Central memory CD8-positive, alpha-beta T cell (primary cell): ENCODE data around the gene OXLD1.
A peak's percentile ranks its signal among the peaks of the same experiment; 100 is the strongest.
"Not testable (repeated sequence)": the region's sequence is repeated elsewhere in the genome, so short reads cannot be mapped to it uniquely, and the experiment has no call there.

Experiments
- ATAC-seq: fragments of 150-1000 bp; cut with Tn5 transposase; replicated peaks from 2 replicates; pipeline ENCODE4 v1.10.0; 2022; ENCODE audit warnings: mild to moderate bottlenecking, moderate FRiP score, moderate number of reproducible peaks; ENCODE audit not compliant: poor library complexity, severe bottlenecking; ENCODE audit errors: extremely low read depth
- DNase-seq, 2 donors: peaks; one replicate each; pipeline ENCODE4 v3.0.0; 2021; ENCODE audit warnings: low spot score in 2 of 2
- H3K27ac Mint-ChIP-seq: one replicate; pipeline ENCODE4 v1.8.0; 2022; ENCODE audit warnings: low read depth, mild to moderate bottlenecking, moderate library complexity, mixed read lengths
- H3K27me3 Mint-ChIP-seq: one replicate; pipeline ENCODE4 v1.8.0; 2022; ENCODE audit warnings: mixed read lengths
- H3K36me3 Mint-ChIP-seq: one replicate; pipeline ENCODE4 v1.8.0; 2022; ENCODE audit warnings: mild to moderate bottlenecking, moderate library complexity, mixed read lengths; ENCODE audit not compliant: insufficient read depth
- H3K4me1 Mint-ChIP-seq: one replicate; pipeline ENCODE4 v1.8.0; 2022; ENCODE audit warnings: mixed read lengths
- H3K4me3 Mint-ChIP-seq: one replicate; pipeline ENCODE4 v1.8.0; 2022; ENCODE audit warnings: mild to moderate bottlenecking, moderate library complexity, mixed read lengths
- H3K9me3 Mint-ChIP-seq: one replicate; pipeline ENCODE4 v1.8.0; 2022; ENCODE audit warnings: mixed read lengths

Gene OXLD1

GRCh38 chr17:81683584-81684441 is 17.4 kb upstream of the OXLD1 start, which contains the start of the genes ARL16 and HGS:
ARL16 (minus strand) TSS chr17:81683797; CDS start chr17:81683753, 44 bp downstream.
HGS (plus strand) TSS chr17:81684011; CDS start chr17:81684067, 56 bp downstream.
- Mint-ChIP-seq H3K27me3 (no peaks in the 10 kb centered on the region), H3K4me1 (peaks cover 40% of the 10 kb centered on the region), H3K4me3 (peak within 1 kb of the TSS; percentile 94), H3K27ac (peak within 1 kb of the TSS; percentile 75), H3K9me3 (no peaks in the 10 kb centered on the region), H3K36me3 (peaks cover 27% of the 10 kb centered on the region)
- ATAC-seq (peak; percentile 99), DNase-seq (peak; percentile 95 to 98)

DNA sequence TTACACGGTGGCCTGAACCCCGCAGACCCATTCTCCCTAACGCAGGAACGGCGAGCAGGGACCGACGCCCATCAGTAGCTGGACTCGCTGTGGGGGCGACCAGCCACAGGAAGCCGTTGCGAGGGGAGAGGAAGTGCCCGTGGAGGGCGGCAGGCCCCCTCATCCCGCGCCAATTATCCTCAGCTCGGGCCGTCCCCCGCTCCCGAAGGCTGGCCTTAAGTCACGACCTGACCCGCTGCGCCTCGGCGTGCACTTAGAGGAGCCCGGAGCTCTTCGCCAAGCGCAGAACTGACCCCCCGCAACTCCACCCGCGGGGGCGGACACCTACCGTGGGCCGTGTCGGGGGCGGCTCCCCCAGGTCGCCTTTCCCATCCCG is 16.8 kb upstream of the OXLD1 start:
- H3K4me3 Mint-ChIP-seq, result peak overlapping the region; percentile 94
- no peak for DNase-seq
- H3K27ac Mint-ChIP-seq, result peak overlapping the region; percentile 75
- H3K36me3 Mint-ChIP-seq, result peaks cover 26% of the 10 kb centered on the region
- H3K9me3 Mint-ChIP-seq, result no peaks in the 10 kb centered on the region
- peaks cover 37% of the 10 kb centered on the region for H3K4me1 Mint-ChIP-seq
- no peaks in the 10 kb centered on the region for H3K27me3 Mint-ChIP-seq
- ATAC-seq, result peak; percentile 19

DNA sequence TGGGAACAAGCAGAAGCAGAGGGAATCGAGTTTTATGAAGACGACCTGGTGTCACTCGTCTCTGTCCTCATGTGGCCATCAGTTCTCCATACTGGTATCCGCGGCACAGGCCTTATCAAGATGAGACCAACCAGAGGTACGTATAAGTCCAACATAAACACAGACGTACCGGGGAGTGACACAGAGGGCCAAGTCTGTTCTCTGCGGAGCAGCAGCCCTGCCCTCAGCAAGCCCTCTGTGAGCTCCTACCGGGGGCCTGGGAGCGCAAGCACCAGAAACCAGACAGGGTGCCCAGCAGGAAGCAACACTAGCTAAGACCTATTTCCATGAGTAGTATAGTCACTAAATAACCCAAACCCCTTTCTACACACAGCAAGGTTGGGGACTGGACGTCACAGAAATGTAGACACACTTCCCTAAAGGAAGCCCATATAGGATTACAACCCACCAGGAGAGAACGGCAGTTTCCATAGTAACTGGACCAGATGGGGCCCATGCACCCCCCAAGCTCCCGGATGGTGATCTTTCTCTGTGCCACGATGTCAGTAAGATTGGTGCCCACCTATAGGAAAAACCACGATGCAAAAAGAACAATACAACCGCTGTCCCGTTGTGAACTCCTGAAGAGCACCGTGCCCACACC is 16.3 kb upstream of the OXLD1 start:
- Mint-ChIP-seq H3K4me1 (peaks cover 37% of the 10 kb centered on the region), H3K9me3 (no peaks in the 10 kb centered on the region), H3K36me3 (peaks cover 24% of the 10 kb centered on the region), H3K27me3 (no peaks in the 10 kb centered on the region), H3K27ac (no peak overlapping the region), H3K4me3 (peak overlapping the region; percentile 94)
- no peak for DNase-seq
- no peak for ATAC-seq

DNA sequence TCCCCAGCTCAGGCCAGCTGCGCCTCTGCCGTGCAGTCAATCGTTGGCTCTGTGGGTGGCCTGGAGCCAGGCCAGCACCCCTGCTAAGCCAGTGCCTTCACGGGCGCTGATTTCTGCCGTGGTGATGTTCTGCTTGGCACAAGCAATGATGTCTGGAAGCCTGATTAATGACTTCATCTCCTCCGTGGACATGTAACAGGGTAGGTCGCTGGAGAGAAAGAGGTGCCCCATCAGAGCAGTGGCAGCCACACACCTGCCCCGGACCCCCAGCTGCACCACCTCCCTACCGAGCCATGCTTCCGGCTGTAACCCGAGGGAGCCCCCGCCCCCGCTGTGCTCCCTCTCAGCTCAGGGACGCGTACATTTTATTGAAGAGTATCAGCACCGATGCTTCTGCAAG is 15.3 kb upstream of the OXLD1 start:
- Mint-ChIP-seq H3K27me3 (no peaks in the 10 kb centered on the region), H3K36me3 (peaks cover 21% of the 10 kb centered on the region), H3K27ac (no peak overlapping the region)

DNA sequence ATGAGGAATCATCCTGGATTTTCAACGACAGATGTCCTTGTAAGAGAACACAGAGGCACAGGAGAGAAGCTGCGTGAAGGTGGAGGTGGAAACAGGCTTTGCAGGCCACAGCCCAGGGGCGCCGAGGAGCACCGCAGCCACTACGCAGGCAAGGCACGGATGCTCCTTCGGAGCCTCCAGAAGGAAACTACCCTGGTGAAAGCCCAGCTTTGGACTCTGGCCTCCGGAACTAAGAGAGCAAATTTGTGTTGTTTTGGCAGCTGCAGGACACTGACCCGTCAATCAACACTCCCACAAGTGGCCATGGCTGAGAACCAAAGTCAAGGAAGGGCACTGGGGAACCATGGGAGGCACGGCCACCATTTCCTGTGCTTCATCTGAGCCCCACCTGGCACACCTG is 13.7 kb upstream of the OXLD1 start:
- no peaks in the 10 kb centered on the region for H3K27me3 Mint-ChIP-seq
- no peak overlapping the region for H3K27ac Mint-ChIP-seq
- no peak overlapping the region for H3K4me3 Mint-ChIP-seq
- H3K4me1 Mint-ChIP-seq, result peaks cover 30% of the 10 kb centered on the region
- DNase-seq (no peak), ATAC-seq (no peak)
- H3K36me3 Mint-ChIP-seq, result peaks cover 12% of the 10 kb centered on the region
- H3K9me3 Mint-ChIP-seq, result no peaks in the 10 kb centered on the region

More for the DNA sequence above, 15.3 kb upstream of the OXLD1 start:
- H3K9me3 Mint-ChIP-seq, result no peaks in the 10 kb centered on the region
- no peak for ATAC-seq
- no peak for DNase-seq
- H3K4me1 Mint-ChIP-seq, result peaks cover 32% of the 10 kb centered on the region
- no peak overlapping the region for H3K4me3 Mint-ChIP-seq

DNA sequence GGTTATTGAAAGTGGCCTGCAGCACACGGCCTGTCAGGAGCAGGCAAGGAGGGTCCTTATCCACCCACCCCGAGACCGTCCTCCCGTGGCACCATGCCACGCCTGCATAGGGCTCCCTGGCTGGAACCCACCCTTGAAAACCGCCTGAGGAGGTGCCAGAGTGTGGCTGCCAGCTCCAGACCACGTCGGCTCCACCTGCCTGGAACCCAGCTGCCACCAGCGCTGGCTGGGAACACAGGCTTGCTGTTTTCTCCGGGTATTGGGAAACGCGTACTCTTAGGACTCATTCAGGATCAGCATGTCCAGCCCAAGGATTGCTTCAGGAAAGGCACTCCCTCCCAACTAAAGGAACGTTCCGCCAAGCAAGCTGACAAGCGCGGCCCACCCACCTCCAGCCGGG is 10.5 kb upstream of the OXLD1 start:
- Mint-ChIP-seq H3K4me1 (peaks cover 7% of the 10 kb centered on the region), H3K9me3 (no peaks in the 10 kb centered on the region), H3K27ac (no peak overlapping the region), H3K4me3 (no peak overlapping the region), H3K27me3 (no peaks in the 10 kb centered on the region), H3K36me3 (peaks cover 7% of the 10 kb centered on the region)
- DNase-seq, result no peak
- no peak for ATAC-seq

- not testable (repeated sequence) for H3K27ac Mint-ChIP-seq, DNase-seq, H3K27me3 Mint-ChIP-seq, H3K4me1 Mint-ChIP-seq, H3K9me3 Mint-ChIP-seq, H3K4me3 Mint-ChIP-seq, ATAC-seq
- H3K36me3 Mint-ChIP-seq, result peaks cover 12% of the 10 kb centered on the region
These were observed 9.3 kb upstream of the OXLD1 start for GRCh38 chr17:81675515-81676221.

- Mint-ChIP-seq H3K4me3 (no peak overlapping the region), H3K36me3 (peaks cover 18% of the 10 kb centered on the region), H3K27me3 (no peaks in the 10 kb centered on the region)
These were observed 7.3 kb upstream of the OXLD1 start for GRCh38 chr17:81673561-81674258.

DNA sequence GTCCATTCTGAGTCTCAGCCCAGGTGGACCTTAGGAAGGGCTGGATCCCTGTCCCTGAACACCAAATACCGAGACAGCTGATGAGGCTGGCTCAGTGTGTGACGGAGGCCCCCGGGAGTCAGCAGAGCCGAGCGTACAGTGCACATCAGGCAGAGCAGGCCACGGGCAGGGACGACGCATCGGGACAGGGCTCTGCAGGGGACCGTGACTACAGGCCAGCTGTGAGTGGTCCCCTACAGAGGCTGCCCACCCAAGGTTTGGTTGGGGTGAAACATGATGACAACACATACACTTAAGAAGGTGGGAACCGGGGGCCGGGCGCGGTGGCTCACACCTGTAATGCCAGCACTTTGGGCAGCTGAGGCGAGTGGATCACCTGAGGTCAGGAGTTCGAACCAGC is 6.5 kb upstream of the OXLD1 start:
- no peak overlapping the region for H3K27ac Mint-ChIP-seq
- ATAC-seq (no peak), DNase-seq (no peak)
- H3K36me3 Mint-ChIP-seq, result peaks cover 22% of the 10 kb centered on the region
- peaks cover 12% of the 10 kb centered on the region for H3K4me1 Mint-ChIP-seq
- H3K27me3 Mint-ChIP-seq, result no peaks in the 10 kb centered on the region
- H3K4me3 Mint-ChIP-seq, result no peak overlapping the region
- H3K9me3 Mint-ChIP-seq, result no peaks in the 10 kb centered on the region

More at GRCh38 chr17:81673561-81674258, 7.3 kb upstream of the OXLD1 start:
- Mint-ChIP-seq H3K9me3 (no peaks in the 10 kb centered on the region), H3K4me1 (peaks cover 7% of the 10 kb centered on the region), H3K27ac (no peak overlapping the region)
- no peak for DNase-seq
- ATAC-seq, result no peak

GRCh38 chr17:81672504-81672903 is 6.1 kb upstream of the OXLD1 start:
- no peak overlapping the region for H3K27ac Mint-ChIP-seq
- DNase-seq, result no peak
- H3K9me3 Mint-ChIP-seq, result no peaks in the 10 kb centered on the region
- H3K4me3 Mint-ChIP-seq, result no peak overlapping the region
- H3K4me1 Mint-ChIP-seq, result peaks cover 17% of the 10 kb centered on the region
- no peaks in the 10 kb centered on the region for H3K27me3 Mint-ChIP-seq
- H3K36me3 Mint-ChIP-seq, result peaks cover 23% of the 10 kb centered on the region
- ATAC-seq, result no peak

DNA sequence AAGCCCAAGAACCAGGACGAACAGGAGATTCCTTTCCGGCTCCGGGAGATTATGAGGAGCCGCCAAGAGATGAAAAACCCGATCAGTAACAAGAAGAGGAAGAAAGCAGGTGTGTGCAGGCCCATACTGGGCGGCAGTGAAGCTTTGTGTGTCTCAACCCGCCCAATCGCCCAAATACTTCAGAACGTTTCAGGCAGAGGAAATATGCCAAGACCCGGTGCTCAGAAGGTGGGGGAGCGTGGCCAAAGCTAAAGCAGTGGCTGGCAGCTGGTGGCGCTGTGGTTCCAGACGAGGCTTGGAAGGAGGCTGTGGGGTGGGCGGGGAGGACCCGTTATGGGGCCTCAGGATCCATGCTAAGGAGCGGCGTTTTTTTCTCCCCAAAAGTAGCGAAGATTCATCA is 1.3 kb upstream of the OXLD1 start:
- H3K27ac Mint-ChIP-seq, result no peak overlapping the region
- H3K36me3 Mint-ChIP-seq, result peaks cover 28% of the 10 kb centered on the region
- no peaks in the 10 kb centered on the region for H3K9me3 Mint-ChIP-seq
- H3K27me3 Mint-ChIP-seq, result no peaks in the 10 kb centered on the region
- peaks cover 33% of the 10 kb centered on the region for H3K4me1 Mint-ChIP-seq
- DNase-seq, result no peak
- H3K4me3 Mint-ChIP-seq, result peak overlapping the region; percentile 85
- no peak for ATAC-seq

DNA sequence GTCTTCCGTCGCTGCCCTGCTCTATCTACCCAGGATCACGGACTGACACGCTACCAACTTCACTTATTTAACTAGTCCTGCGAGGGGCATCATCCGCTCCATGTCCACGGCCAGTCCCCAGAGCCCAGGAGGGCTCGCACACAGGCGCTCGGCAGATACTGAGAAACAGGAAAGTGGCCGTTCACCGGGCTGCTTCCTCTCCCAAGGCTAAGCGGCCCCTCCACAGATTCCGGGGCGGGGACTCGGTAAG is 388 bp downstream of the OXLD1 start:
- Mint-ChIP-seq H3K27me3 (no peaks in the 10 kb centered on the region), H3K4me3 (peak overlapping the region; percentile 85), H3K36me3 (peaks cover 25% of the 10 kb centered on the region), H3K27ac (peak overlapping the region; percentile 93), H3K4me1 (peaks cover 35% of the 10 kb centered on the region), H3K9me3 (no peaks in the 10 kb centered on the region)
- DNase-seq (peak in 1 of 2 donors; percentile 27), ATAC-seq (peak; percentile 19)
